HEK293 (cell line): ENCODE results near the gene WASF2.

Experiments
- BCL11A ChIP-seq: fragments of 450-650 bp; formaldehyde crosslinking; IDR thresholded peaks from 2 replicates; pipeline ENCODE4 v1.5.1; 2016; ENCODE audit warnings: low read depth, missing biosample characterization, missing genetic modification characterization
- FEZF1 ChIP-seq: fragments of 450-650 bp; formaldehyde crosslinking; IDR thresholded peaks from 2 replicates; pipeline ENCODE4 v1.5.1; 2016; ENCODE audit warnings: missing biosample characterization, missing genetic modification characterization
- GLIS2 ChIP-seq: fragments of 450-650 bp; formaldehyde crosslinking; IDR thresholded peaks from 2 replicates; pipeline ENCODE4 v1.5.1; 2016; ENCODE audit warnings: missing biosample characterization, missing genetic modification characterization
- KLF8 ChIP-seq: fragments of 450-650 bp; formaldehyde crosslinking; IDR thresholded peaks from 2 replicates; pipeline ENCODE4 v1.5.1; 2016; ENCODE audit warnings: missing biosample characterization, missing genetic modification characterization
- KLF9 ChIP-seq: fragments of 450-650 bp; formaldehyde crosslinking; IDR thresholded peaks from 2 replicates; pipeline ENCODE4 v1.5.1; 2016; ENCODE audit warnings: missing biosample characterization, missing genetic modification characterization, low read depth
- SETDB1 ChIP-seq: IDR thresholded peaks from one replicate; pipeline ENCODE4 v1.6.1; 2017; ENCODE audit warnings: mild to moderate bottlenecking, low read length, moderate library complexity, mixed read lengths; ENCODE audit not compliant: insufficient read length
- ZBTB20 ChIP-seq: fragments of 450-650 bp; formaldehyde crosslinking; IDR thresholded peaks from 2 replicates; pipeline ENCODE4 v1.5.1; 2016; ENCODE audit warnings: missing biosample characterization, missing genetic modification characterization
- ZBTB7A ChIP-seq: fragments of 450-650 bp; formaldehyde crosslinking; IDR thresholded peaks from 2 replicates; pipeline ENCODE4 v1.5.1; 2016; ENCODE audit warnings: low read depth, missing biosample characterization, missing genetic modification characterization
- ZFHX2 ChIP-seq: fragments of 450-650 bp; formaldehyde crosslinking; conservative IDR thresholded peaks from 2 replicates; pipeline ENCODE4 v1.5.1; 2016; ENCODE audit warnings: missing biosample characterization, missing genetic modification characterization
- ZFP69B ChIP-seq: fragments of 450-650 bp; formaldehyde crosslinking; IDR thresholded peaks from 2 replicates; pipeline ENCODE4 v1.5.1; 2016; ENCODE audit warnings: missing biosample characterization, missing genetic modification characterization
- ZIC2 ChIP-seq: fragments of 450-650 bp; formaldehyde crosslinking; IDR thresholded peaks from 2 replicates; pipeline ENCODE4 v1.5.1; 2016; ENCODE audit warnings: missing biosample characterization, missing genetic modification characterization
- ZNF133 ChIP-seq: fragments of 450-650 bp; formaldehyde crosslinking; IDR thresholded peaks from 2 replicates; pipeline ENCODE4 v1.5.1; 2016; ENCODE audit warnings: missing biosample characterization, missing genetic modification characterization
- ZNF140 ChIP-seq: fragments of 450-650 bp; formaldehyde crosslinking; IDR thresholded peaks from 2 replicates; pipeline ENCODE4 v1.5.1; 2016; ENCODE audit warnings: missing biosample characterization, missing genetic modification characterization
- ZNF184 ChIP-seq: fragments of 450-650 bp; IDR thresholded peaks from 2 replicates; pipeline ENCODE4 v1.5.1; 2018; ENCODE audit warnings: missing biosample characterization, mild to moderate bottlenecking, missing genetic modification characterization
- ZNF23 ChIP-seq: fragments of 450-650 bp; formaldehyde crosslinking; IDR thresholded peaks from 2 replicates; pipeline ENCODE4 v1.5.1; 2016; ENCODE audit warnings: missing biosample characterization, missing genetic modification characterization, borderline replicate concordance
- ZNF274 ChIP-seq, 2 experiments: fragments of 200-500 bp in 1 of 2; fragments of 450-650 bp in 1 of 2; sonication (Bioruptor generic) in 1 of 2; formaldehyde crosslinking in 1 of 2; IDR thresholded peaks; 2 replicates each; pipeline versions ENCODE4 v1.5.1 to v1.6.1; 2014 to 2016; ENCODE audit warnings: borderline replicate concordance in 1 of 2, inconsistent platforms in 1 of 2, low read length in 1 of 2, missing biosample characterization in 1 of 2, missing genetic modification characterization in 1 of 2
- ZNF311 ChIP-seq: fragments of 450-650 bp; formaldehyde crosslinking; IDR thresholded peaks from 2 replicates; pipeline ENCODE4 v1.5.1; 2017; ENCODE audit warnings: missing biosample characterization, missing genetic modification characterization, borderline replicate concordance
- ZNF324 ChIP-seq: fragments of 450-650 bp; formaldehyde crosslinking; IDR thresholded peaks from 2 replicates; pipeline ENCODE4 v1.5.1; 2016; ENCODE audit warnings: missing biosample characterization, missing genetic modification characterization
- ZNF350 ChIP-seq: fragments of 450-650 bp; formaldehyde crosslinking; IDR thresholded peaks from 2 replicates; pipeline ENCODE4 v1.5.0; 2017; ENCODE audit warnings: missing biosample characterization, mild to moderate bottlenecking, missing genetic modification characterization
- ZNF366 ChIP-seq: fragments of 450-650 bp; formaldehyde crosslinking; conservative IDR thresholded peaks from 2 replicates; pipeline ENCODE4 v1.5.1; 2016; ENCODE audit warnings: missing biosample characterization, missing genetic modification characterization
- ZNF501 ChIP-seq: fragments of 450-650 bp; formaldehyde crosslinking; IDR thresholded peaks from 2 replicates; pipeline ENCODE4 v1.5.1; 2016; ENCODE audit warnings: missing biosample characterization, missing genetic modification characterization
- ZNF549 ChIP-seq: fragments of 450-650 bp; IDR thresholded peaks from 2 replicates; pipeline ENCODE4 v1.5.1; 2018; ENCODE audit warnings: missing biosample characterization, missing genetic modification characterization, mild to moderate bottlenecking, inconsistent platforms, moderate library complexity
- ZNF585B ChIP-seq: fragments of 450-650 bp; formaldehyde crosslinking; IDR thresholded peaks from 2 replicates; pipeline ENCODE4 v1.5.1; 2016; ENCODE audit warnings: missing biosample characterization, missing genetic modification characterization
- ZNF626 ChIP-seq: fragments of 450-650 bp; sonication (Bioruptor Pico); formaldehyde crosslinking; IDR thresholded peaks from 2 replicates; pipeline ENCODE4 v1.5.1; 2018; ENCODE audit warnings: missing biosample characterization, missing genetic modification characterization, inconsistent platforms
- ZNF777 ChIP-seq: fragments of 450-650 bp; formaldehyde crosslinking; IDR thresholded peaks from 2 replicates; pipeline ENCODE4 v1.5.1; 2017; ENCODE audit warnings: missing biosample characterization, missing genetic modification characterization, borderline replicate concordance
- TF ChIP-seq, protein P1 (sequence below): fragments of 450-650 bp; formaldehyde crosslinking; conservative IDR thresholded peaks from 2 replicates; pipeline ENCODE4 v1.5.1; 2016; ENCODE audit warnings: low read depth, missing biosample characterization, missing genetic modification characterization
- TF ChIP-seq, protein P2 (sequence below): fragments of 450-650 bp; formaldehyde crosslinking; IDR thresholded peaks from 2 replicates; pipeline ENCODE4 v1.5.1; 2016; ENCODE audit warnings: missing biosample characterization, missing genetic modification characterization
- TF ChIP-seq, protein P3 (sequence below): fragments of 450-650 bp; formaldehyde crosslinking; IDR thresholded peaks from 2 replicates; pipeline ENCODE4 v1.5.1; 2017; ENCODE audit warnings: missing biosample characterization, missing genetic modification characterization
- TF ChIP-seq, protein P4 (sequence below): fragments of 450-650 bp; formaldehyde crosslinking; IDR thresholded peaks from 2 replicates; pipeline ENCODE4 v1.5.1; 2017; ENCODE audit warnings: missing biosample characterization, missing genetic modification characterization
- TF ChIP-seq, protein P5 (sequence below): fragments of 450-650 bp; formaldehyde crosslinking; IDR thresholded peaks from 2 replicates; pipeline ENCODE4 v1.5.1; 2016; ENCODE audit warnings: missing biosample characterization, missing genetic modification characterization

The WASF2 gene

DNA sequence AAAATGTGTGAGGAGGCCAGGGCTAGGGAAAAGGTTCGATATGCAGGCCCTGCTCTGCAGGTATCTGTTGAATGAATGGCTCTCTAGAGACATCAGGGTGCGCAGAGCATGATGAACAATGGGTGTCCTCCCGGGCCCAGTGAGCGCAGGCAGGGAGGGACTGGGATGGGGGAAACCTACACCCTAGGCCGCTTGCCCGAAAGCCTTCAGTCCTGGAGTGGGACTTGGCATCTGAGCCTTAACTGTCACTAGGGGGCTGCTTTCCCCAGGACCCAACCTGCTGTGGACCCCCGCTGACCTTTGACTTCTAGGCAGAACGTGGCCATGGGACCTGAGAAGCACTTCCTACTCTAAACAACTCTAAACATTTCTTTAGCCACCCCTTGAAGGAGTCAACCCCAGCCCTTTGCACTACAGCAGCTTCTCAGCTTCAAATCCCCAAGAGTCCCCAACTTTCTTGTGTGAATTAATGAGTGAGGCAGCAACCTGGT lies 122.8 kb downstream of the WASF2 start (continued):
- TF ChIP-seq, protein P1, sequence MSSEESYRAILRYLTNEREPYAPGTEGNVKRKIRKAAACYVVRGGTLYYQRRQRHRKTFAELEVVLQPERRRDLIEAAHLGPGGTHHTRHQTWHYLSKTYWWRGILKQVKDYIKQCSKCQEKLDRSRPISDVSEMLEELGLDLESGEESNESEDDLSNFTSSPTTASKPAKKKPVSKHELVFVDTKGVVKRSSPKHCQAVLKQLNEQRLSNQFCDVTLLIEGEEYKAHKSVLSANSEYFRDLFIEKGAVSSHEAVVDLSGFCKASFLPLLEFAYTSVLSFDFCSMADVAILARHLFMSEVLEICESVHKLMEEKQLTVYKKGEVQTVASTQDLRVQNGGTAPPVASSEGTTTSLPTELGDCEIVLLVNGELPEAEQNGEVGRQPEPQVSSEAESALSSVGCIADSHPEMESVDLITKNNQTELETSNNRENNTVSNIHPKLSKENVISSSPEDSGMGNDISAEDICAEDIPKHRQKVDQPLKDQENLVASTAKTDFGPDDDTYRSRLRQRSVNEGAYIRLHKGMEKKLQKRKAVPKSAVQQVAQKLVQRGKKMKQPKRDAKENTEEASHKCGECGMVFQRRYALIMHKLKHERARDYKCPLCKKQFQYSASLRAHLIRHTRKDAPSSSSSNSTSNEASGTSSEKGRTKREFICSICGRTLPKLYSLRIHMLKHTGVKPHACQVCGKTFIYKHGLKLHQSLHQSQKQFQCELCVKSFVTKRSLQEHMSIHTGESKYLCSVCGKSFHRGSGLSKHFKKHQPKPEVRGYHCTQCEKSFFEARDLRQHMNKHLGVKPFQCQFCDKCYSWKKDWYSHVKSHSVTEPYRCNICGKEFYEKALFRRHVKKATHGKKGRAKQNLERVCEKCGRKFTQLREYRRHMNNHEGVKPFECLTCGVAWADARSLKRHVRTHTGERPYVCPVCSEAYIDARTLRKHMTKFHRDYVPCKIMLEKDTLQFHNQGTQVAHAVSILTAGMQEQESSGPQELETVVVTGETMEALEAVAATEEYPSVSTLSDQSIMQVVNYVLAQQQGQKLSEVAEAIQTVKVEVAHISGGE (tag by site-specific recombination): peak; percentile 6; the same call in 1 of the 2 replicates
- TF ChIP-seq GLIS2 (tag by site-specific recombination) (no peak), KLF8 (no peak), ZNF366 (tag by site-specific recombination) (0 out of 2 replicates have a peak, but pooled peaks have one; percentile 4), KLF9 (tag by site-specific recombination) (no peak), ZNF311 (tag by site-specific recombination) (no peak), FEZF1 (tag by site-specific recombination) (no peak), ZNF350 (tag by site-specific recombination) (no peak), ZNF324 (tag by site-specific recombination) (no peak), ZBTB20 (tag by site-specific recombination) (peak; percentile 14), ZIC2 (tag by site-specific recombination) (peak; percentile 89), ZNF140 (tag by site-specific recombination) (no peak), BCL11A (tag by site-specific recombination) (no peak), ZFP69B (tag by site-specific recombination) (no peak), ZNF133 (no peak), ZFHX2 (tag by site-specific recombination) (no peak), ZNF184 (tag by site-specific recombination) (no peak), ZNF585B (tag by site-specific recombination) (no peak), SETDB1 (no peak), ZNF626 (tag by site-specific recombination) (no peak), ZNF549 (tag by site-specific recombination) (no peak), ZBTB7A (no peak), ZNF777 (tag by site-specific recombination) (no peak), ZNF23 (tag by site-specific recombination) (no peak), ZNF501 (0 out of 2 replicates have a peak, but pooled peaks have one; percentile 17), ZNF274 (IDR thresholded peaks at IDR 0.05; ENCODE audit: low read length) (no peak), ZNF274 (tag by site-specific recombination; IDR thresholded peaks at IDR 0.05; ENCODE audit: borderline replicate concordance) (no peak)
- TF ChIP-seq, protein P2, sequence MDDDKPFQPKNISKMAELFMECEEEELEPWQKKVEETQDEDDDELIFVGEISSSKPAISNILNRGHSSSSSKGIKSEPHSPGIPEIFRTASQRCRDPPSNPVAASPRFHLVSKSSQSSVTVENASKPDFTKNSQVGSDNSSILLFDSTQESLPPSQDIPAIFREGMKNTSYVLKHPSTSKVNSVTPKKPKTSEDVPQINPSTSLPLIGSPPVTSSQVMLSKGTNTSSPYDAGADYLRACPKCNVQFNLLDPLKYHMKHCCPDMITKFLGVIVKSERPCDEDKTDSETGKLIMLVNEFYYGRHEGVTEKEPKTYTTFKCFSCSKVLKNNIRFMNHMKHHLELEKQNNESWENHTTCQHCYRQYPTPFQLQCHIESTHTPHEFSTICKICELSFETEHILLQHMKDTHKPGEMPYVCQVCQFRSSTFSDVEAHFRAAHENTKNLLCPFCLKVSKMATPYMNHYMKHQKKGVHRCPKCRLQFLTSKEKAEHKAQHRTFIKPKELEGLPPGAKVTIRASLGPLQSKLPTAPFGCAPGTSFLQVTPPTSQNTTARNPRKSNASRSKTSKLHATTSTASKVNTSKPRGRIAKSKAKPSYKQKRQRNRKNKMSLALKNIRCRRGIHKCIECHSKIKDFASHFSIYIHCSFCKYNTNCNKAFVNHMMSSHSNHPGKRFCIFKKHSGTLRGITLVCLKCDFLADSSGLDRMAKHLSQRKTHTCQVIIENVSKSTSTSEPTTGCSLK (tag by site-specific recombination): no peak
- TF ChIP-seq, protein P3, sequence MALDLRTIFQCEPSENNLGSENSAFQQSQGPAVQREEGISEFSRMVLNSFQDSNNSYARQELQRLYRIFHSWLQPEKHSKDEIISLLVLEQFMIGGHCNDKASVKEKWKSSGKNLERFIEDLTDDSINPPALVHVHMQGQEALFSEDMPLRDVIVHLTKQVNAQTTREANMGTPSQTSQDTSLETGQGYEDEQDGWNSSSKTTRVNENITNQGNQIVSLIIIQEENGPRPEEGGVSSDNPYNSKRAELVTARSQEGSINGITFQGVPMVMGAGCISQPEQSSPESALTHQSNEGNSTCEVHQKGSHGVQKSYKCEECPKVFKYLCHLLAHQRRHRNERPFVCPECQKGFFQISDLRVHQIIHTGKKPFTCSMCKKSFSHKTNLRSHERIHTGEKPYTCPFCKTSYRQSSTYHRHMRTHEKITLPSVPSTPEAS (tag by site-specific recombination): no peak
- TF ChIP-seq, protein P4, sequence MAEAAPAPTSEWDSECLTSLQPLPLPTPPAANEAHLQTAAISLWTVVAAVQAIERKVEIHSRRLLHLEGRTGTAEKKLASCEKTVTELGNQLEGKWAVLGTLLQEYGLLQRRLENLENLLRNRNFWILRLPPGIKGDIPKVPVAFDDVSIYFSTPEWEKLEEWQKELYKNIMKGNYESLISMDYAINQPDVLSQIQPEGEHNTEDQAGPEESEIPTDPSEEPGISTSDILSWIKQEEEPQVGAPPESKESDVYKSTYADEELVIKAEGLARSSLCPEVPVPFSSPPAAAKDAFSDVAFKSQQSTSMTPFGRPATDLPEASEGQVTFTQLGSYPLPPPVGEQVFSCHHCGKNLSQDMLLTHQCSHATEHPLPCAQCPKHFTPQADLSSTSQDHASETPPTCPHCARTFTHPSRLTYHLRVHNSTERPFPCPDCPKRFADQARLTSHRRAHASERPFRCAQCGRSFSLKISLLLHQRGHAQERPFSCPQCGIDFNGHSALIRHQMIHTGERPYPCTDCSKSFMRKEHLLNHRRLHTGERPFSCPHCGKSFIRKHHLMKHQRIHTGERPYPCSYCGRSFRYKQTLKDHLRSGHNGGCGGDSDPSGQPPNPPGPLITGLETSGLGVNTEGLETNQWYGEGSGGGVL (tag by site-specific recombination): no peak
- TF ChIP-seq, protein P5, sequence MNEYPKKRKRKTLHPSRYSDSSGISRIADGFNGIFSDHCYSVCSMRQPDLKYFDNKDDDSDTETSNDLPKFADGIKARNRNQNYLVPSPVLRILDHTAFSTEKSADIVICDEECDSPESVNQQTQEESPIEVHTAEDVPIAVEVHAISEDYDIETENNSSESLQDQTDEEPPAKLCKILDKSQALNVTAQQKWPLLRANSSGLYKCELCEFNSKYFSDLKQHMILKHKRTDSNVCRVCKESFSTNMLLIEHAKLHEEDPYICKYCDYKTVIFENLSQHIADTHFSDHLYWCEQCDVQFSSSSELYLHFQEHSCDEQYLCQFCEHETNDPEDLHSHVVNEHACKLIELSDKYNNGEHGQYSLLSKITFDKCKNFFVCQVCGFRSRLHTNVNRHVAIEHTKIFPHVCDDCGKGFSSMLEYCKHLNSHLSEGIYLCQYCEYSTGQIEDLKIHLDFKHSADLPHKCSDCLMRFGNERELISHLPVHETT (tag by site-specific recombination): no peak
